ENCODE data around the gene GNAQ. TPM values are rescaled to one million over a fixed set of nuclear protein-coding genes. Genes with fewer than 3 reads are reported as not detected.

The GNAQ gene
- total and polyA plus RNA-seq, 3 donors from 2014 or later, result 23.5 to 42.9 (median 39.4) TPM

- Histone ChIP-seq H3K4me3 (no peak overlapping the region), H3K4me1 (peaks cover 8% of the 10 kb centered on the region), H3K36me3 (ENCODE audit: low read depth, missing control alignments) (no peaks in the 10 kb centered on the region), H3K9me3 (no peaks in the 10 kb centered on the region), H3K27ac (no peak overlapping the region), H3K27me3 (no peaks in the 10 kb centered on the region)
- TF ChIP-seq CTCF (IDR thresholded peaks at IDR 0.05) (no peak), POLR2A (IDR thresholded peaks at IDR 0.05) (no peak)
- WGBS, 2 donors, result 73 to 75% methylated on average over 6 of the region's 6 CpGs
- no peak for DNase-seq
- intact Hi-C loops (cut with DNase I; ENCODE audit: low total_unique reads), result no loop called here
Observed at GRCh38 chr9:77954013-77954665, 77.5 kb downstream of the GNAQ start.

- DNase-seq, result no peak
- Histone ChIP-seq H3K27ac (no peak overlapping the region), H3K9me3 (no peaks in the 10 kb centered on the region), H3K4me3 (no peak overlapping the region), H3K27me3 (no peaks in the 10 kb centered on the region), H3K4me1 (peaks cover 8% of the 10 kb centered on the region), H3K36me3 (ENCODE audit: low read depth, missing control alignments) (no peaks in the 10 kb centered on the region)
- intact Hi-C loops (cut with DNase I; ENCODE audit: low total_unique reads), result no loop called here
- TF ChIP-seq POLR2A (IDR thresholded peaks at IDR 0.05), result no peak
- TF ChIP-seq CTCF (IDR thresholded peaks at IDR 0.05), result no peak
Observed at GRCh38 chr9:77953590-77953989, 78.0 kb downstream of the GNAQ start.

GRCh38 chr9:77952635-77953328, 78.8 kb downstream of the GNAQ start:
- H3K4me3 ChIP-seq, result no peak overlapping the region
- intact Hi-C loops (cut with DNase I; ENCODE audit: low total_unique reads), result no loop called here
- 32 to 34% methylated on average over 2 of the region's 2 CpGs for WGBS, 2 donors
- DNase-seq, result no peak
- H3K9me3 ChIP-seq, result no peaks in the 10 kb centered on the region
- H3K27ac ChIP-seq, result no peak overlapping the region
- no peak for TF ChIP-seq POLR2A (IDR thresholded peaks at IDR 0.05)
- TF ChIP-seq CTCF (IDR thresholded peaks at IDR 0.05), result no peak
- H3K4me1 ChIP-seq, result peaks cover 6% of the 10 kb centered on the region
- no peaks in the 10 kb centered on the region for H3K27me3 ChIP-seq
- H3K36me3 ChIP-seq (ENCODE audit: low read depth, missing control alignments), result no peaks in the 10 kb centered on the region

- peaks cover 14% of the 10 kb centered on the region for H3K4me1 ChIP-seq
- H3K36me3 ChIP-seq (ENCODE audit: low read depth, missing control alignments), result no peaks in the 10 kb centered on the region
- H3K4me3 ChIP-seq, result no peak overlapping the region
- H3K9me3 ChIP-seq, result no peaks in the 10 kb centered on the region
- no peak overlapping the region for H3K27ac ChIP-seq
- DNase-seq, result no peak
- intact Hi-C loops (cut with DNase I; ENCODE audit: low total_unique reads), result no loop called here
- TF ChIP-seq POLR2A (IDR thresholded peaks at IDR 0.05) (no peak), CTCF (IDR thresholded peaks at IDR 0.05) (no peak)
- WGBS, 2 donors, result 94 to 100% methylated on average over 1 of the region's 1 CpG
- H3K27me3 ChIP-seq, result no peaks in the 10 kb centered on the region
Observed at GRCh38 chr9:77951369-77951768, 80.2 kb downstream of the GNAQ start.

Measured in testis (tissue), 3 donors.